ENCODE results near the gene RMND5B. TPM values are rescaled to one million over a fixed set of nuclear protein-coding genes. Genes with fewer than 3 reads are reported as not detected.
"Not testable (repeated sequence)": the region's sequence is repeated elsewhere in the genome, so short reads cannot be mapped to it uniquely, and the experiment has no call there.

The RMND5B gene
- polyA plus RNA-seq, 12 donors = 21.9 to 34.2 (median 31.1) TPM; not detected in 1

- not testable (repeated sequence) for DNase-seq
Measured at GRCh38 chr5:178127300-178128009, 3.4 kb upstream of the RMND5B start.

- DNase-seq = no peak
Measured at GRCh38 chr5:178129296-178129695, 1.5 kb upstream of the RMND5B start.

GRCh38 chr5:178130234-178130575 is 609 bp upstream of the RMND5B start:
- DNase-seq = not testable (repeated sequence)

- DNase-seq = no peak
Measured at GRCh38 chr5:178131446-178131996, 707 bp downstream of the RMND5B start.

GRCh38 chr5:178136990-178137389 is 6.2 kb downstream of the RMND5B start:
- no peak for DNase-seq

- DNase-seq = no peak
Measured at GRCh38 chr5:178137991-178138390, 7.2 kb downstream of the RMND5B start.

GRCh38 chr5:178141550-178141949 is 10.7 kb downstream of the RMND5B start:
- no peak for DNase-seq

- no peak for DNase-seq
Measured at GRCh38 chr5:178142642-178143041, 11.8 kb downstream of the RMND5B start.

- no peak for DNase-seq
Measured at GRCh38 chr5:178143246-178143645, 12.4 kb downstream of the RMND5B start.

- peak; percentile 68 for DNase-seq
Measured at GRCh38 chr5:178143901-178144300, 13.1 kb downstream of the RMND5B start.

GRCh38 chr5:178145965-178146820 is 15.4 kb downstream of the RMND5B start:
- no peak for DNase-seq

GRCh38 chr5:178147406-178147805 is 16.6 kb downstream of the RMND5B start:
- no peak for DNase-seq

GRCh38 chr5:178149199-178149932 is 18.6 kb downstream of the RMND5B start:
- no peak for DNase-seq

GRCh38 chr5:178150977-178151734 is 20.3 kb downstream of the RMND5B start:
- no peak for DNase-seq

GRCh38 chr5:178152491-178153444 is 22.0 kb downstream of the RMND5B start:
- DNase-seq = no peak

- DNase-seq = peak; percentile 99
Measured at GRCh38 chr5:178153530-178154340, 22.9 kb downstream of the RMND5B start, which contains the start of gene NHP2. Gene NHP2 (minus strand): TSS chr5:178153885. CDS start chr5:178153817, 68 bp downstream.

- no peak for DNase-seq
Measured at GRCh38 chr5:178155065-178155464, 24.3 kb downstream of the RMND5B start.

GRCh38 chr5:178160176-178160575 is 29.4 kb downstream of the RMND5B start:
- DNase-seq = no peak

- DNase-seq = no peak
Measured at GRCh38 chr5:178162481-178162880, 31.7 kb downstream of the RMND5B start.
